Germinal center (tissue), 1 donor: Measurements from ENCODE around the gene VASH1.

ENCODE experiments used
- DNase-seq: peaks from one replicate; pipeline ENCODE4 v3.0.0; 2012; ENCODE audit warnings: mixed read lengths, low spot score

The VASH1 gene

DNA sequence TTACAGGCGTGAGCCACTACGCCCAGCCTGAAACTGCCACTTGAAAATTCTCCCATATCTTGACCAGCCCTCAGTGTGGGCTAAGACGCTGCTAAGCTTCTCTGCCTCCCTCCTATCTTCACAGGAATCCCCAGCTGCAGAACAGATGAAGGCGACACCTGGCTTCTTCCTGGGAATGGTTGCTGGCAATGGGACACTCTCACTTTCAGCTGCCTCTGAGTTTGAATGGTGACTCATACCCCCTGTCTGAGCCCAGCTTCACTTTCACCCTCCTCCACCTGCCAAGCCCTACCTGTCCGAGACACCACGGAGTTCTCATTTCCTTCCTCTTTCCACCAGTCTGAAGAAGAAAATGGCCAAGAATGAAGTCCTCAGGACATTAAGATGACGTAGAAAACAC is 18.3 kb upstream of the VASH1 start:
- no peak for DNase-seq

DNA sequence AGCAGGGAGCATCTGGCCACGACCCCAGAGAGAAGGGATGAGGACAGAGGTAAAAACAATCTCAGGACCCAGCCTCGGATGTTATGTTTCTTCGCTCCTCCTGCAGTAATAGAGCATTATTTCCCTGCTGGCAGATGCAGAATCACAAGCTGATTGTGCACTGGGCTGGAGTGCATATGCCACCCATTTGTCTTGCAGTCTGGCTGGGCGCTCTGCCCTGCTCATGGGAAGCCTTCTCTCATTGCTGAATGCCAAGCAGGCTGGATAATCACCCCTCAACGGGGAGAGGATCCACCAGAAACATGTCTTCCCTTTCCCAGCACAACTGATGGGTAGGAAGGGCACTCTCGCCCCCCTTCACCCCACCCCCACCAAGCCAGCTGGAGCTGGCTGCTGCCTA is 8.5 kb upstream of the VASH1 start:
- DNase-seq: no peak

DNA sequence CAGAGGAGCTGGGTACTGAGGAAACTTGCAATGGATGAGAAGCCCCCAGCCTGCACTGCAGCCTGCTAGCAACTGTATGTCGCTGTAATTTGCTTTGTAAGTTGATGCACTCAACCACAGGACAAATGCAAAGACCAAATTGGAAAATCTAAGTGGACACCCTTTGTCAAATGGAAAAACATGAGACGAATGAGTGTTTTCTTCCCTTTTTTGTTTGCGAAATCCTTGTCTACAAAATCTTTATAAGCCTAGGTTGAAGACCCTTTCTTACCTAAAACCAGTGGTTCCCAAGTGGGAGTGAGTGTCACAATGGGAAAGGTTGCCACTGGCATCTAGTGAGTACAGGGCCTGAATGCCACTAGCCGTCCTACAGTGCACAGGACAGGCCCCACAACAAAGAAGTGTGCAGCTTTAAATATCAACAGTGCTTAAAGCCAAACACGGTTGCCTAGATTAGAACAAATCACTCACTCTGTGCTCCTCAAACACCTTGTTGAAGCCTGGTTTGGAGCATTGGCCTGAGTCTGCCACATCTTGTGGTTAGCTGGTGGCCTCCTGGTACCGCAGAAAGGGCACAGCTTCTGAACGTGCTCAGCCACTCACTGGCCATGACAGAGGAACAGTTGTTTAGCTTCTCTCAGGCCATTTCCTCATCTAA is 7.6 kb upstream of the VASH1 start:
- no peak for DNase-seq

DNA sequence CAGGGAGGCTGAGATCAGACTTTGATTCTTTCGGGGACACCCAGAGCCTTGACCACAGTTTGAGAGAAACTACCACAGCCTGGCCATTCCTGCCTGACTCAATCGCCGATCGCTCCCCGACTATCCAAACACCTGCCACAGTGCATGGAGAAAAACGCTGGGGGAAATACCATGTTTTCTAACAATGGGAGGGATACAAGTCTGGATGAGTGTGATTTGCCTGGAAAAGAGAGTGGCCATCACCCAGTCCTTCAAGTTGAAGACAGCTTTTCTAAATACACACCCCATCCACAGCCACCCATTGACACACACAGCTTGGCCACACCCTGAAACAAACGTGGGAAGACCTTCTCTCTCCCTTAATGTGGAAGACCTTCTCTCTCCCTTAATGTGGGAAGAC is 6.7 kb upstream of the VASH1 start:
- no peak for DNase-seq

DNA sequence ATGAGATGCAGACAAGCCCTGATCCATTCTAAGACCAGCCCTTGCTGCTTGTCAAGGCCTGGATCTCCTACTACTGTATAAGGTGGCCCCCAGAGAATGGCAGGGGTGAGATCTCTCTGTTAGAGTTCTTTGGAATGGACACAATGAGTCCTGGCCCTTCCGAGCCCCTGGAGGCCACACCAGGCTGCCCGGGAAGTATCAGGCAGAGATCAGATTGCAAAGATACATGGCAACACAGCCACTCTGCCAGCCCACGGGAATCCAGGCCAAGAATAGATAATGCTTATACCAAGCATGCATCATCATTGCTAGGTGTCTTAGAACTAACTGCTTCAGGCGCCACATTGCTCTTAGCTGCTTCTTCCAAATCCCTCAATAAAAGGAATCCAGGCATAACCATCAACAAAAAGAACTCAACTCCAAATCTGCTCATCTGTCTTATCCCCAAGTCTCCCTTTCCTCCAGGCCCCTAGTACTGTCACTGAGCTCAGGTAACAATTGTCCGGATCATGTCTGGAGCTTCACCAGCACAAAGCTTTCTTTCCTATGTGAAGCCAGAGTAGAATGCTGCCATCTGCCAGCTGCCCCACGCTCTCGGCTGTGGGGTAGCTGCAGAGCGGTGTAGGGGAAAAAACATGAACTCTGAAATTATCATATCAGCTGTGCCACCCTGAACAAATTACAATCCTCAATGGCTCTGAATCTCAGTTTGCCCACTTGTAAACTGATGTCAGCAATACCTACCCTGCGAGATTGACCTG is 5.5 kb upstream of the VASH1 start:
- no peak for DNase-seq

DNA sequence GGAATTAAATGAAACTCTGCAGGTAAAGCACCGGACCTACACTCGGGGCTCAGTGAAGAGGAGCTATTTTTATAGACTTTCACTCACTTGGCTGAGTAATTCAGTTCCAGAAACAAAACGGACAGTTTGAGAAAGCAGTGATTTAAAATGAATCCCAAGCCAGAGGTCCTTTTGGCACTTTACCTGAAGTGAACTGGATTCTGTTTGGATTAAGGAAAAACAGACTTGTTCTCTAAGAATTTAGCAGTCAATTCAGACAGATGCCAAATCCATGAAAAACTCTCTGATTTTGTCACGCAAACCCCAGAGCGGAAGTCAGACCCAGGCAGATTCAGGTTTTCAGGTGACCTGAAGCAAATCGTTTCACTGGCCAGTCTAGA is 4.9 kb upstream of the VASH1 start:
- no peak for DNase-seq

DNA sequence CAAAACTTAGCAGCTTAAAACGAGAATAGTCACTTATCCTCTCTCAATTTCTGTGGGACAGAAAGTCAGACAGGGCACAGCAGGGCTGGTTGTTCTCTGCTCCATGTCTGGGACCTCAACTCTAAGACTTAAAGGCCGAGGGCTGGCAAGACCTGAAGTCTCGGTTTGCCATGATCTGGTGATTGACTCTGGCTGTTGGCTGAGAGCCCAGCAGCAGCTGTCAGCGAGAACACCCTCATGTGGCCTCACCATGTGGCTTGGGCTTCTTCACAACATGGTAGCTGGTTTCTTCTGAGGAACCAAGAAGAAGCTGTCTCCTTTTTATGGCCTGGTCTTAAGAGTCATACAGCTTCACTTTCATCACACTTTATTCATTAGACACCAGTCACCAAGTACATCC is 1.7 kb upstream of the VASH1 start:
- DNase-seq: no peak

DNA sequence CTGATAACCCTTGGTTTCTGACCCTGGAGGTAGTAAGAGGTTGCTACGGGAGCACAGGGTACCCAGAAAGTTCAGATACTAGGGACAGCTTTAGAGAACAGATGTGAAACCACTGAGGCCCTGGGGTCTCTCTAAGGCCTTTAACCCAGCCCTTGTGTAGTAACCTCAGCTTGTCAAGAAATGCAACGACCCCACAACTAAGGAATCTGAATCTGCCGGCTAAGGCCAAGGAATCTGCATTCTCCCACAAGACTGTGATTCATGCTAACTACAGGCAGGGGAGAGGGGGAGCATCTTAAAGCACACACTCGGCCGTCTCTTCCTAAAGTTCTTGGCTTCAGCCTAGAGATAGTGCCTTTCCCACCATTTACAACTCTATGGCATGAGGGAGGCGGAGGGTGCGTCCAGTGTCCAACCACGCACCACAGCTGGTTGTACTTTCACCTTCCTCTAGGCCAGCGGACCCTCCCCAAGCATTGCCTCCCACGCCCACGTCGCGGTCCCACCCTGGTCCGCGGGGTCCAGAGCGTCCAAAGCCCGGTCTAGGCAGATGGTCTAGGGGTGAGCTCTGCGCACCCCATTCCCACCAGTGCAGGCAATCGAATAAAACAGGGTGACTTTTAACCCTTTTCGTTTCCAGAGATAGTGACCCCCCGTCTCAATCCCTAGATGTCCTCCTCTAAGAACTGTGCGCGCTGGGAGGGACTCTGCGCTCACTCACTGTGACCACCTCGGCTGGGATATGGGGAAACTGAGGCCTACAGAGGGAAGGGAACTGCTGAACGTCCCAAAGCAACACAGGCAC is 735 bp upstream of the VASH1 start:
- DNase-seq: no peak

DNA sequence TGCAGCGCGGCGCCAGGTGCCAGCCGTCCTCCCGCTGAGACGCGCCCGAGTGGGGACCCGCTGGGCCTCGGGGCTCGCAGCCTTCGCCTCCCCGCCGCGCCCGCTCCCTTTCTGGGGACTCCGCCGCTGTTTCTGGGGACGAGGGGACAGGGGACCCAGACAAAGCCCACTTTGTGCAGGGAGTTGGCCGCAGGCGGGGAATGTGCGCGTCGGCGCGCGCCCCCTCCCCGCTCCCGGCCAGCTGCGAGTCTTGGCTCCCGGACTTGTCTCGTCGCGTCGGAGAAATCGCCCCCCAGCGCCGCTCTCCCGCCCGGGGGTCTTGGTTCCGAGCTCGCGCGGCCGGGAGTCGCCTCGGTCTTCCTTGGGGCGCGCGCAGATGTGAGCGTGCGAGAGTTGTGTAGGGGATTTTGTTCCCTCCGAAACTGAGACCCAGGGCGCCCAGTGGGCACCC is 717 bp downstream of the VASH1 start:
- no peak for DNase-seq

DNA sequence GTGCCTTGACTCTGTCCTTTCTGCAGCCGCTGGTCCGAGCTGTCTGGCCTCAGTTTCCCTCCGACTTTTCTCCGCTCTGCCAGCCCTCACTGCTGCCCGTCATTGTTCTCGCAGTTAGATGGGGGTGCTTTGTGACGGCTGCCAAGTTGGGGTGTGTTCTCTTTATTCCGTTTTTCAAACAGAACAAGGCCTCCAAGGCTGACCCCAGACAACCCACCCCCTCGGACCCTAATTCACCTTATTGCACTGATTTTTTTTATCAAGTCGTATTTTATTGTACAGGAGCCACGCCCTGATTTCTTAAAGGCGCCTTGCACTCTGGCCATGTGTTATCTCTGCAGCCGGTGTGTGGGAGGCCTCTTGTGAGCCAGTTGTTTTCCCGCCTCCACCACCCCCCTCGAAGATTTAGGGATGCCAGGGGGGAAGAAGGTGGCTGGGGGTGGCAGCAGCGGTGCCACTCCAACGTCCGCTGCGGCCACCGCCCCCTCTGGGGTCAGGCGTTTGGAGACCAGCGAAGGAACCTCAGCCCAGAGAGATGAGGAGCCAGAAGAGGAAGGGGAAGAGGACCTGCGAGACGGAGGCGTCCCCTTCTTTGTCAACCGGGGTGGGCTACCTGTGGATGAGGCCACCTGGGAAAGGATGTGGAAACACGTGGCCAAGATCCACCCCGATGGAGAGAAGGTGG is 1.3 kb downstream of the VASH1 start:
- DNase-seq: no peak

DNA sequence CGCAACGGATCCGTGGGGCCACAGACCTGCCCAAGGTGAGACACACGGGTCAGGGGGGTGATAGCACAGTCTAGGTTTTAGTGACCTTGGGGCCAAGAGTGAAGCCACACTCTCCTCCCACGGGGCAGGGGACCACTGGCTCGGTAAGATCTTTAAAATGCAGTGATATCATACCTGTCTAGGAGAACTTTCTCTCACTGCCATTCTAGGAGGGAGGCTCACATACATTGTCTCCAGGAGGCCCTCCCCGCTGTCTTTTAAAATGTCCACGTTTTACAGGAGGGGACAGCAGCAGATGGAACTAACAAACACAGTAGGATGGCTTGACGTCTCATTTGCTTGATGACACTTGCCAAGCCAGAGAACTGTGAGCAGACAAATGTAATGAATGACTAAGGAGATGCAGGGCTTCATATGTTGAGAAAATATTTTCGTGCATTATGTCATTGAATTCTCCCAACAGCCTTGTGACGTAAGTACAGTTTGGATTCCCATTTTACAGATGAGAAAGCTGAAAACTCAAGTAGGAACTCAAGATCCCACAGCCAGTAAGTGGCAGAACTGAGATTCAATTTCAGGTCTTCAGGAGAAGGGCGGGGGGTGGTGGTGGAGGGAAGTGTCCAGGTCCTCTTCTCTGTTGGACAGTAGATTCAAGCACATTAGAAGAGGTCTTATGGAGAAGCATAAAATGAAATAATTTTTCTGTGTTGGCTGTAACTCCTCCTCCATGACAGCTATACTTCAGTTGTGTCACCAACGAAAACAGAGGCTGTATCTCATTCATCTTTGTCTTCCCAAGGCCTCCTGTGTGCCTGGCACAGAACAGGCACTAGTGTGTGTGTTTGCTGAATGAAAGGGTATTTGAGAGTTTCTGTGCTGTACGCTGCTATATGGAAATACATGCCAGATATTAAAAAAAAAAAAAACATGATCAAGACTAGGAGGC is 2.1 kb downstream of the VASH1 start:
- DNase-seq: no peak

DNA sequence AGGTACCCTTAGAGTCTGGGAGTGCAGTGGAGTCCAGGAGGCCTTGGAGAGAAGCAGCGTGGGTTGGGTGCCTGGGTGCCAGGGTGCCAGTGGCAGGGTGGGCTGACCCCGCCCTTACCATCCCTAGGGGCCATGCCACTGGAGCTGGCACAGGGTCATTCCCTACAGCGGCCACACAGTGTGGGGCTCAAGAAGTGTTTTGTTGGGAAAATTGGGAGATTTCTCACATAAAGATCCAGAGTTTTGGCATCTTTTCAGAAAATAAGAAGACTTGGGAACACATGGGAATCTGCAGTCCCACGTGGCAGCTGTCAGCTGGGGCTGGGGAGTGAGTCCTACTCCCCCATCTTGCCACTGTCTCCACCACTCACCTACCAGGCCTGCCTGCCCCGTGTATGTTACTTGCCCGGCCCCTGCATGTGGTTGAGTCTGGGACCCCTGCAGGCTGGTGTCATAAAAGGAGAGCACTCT is 4.2 kb downstream of the VASH1 start:
- DNase-seq: no peak

DNA sequence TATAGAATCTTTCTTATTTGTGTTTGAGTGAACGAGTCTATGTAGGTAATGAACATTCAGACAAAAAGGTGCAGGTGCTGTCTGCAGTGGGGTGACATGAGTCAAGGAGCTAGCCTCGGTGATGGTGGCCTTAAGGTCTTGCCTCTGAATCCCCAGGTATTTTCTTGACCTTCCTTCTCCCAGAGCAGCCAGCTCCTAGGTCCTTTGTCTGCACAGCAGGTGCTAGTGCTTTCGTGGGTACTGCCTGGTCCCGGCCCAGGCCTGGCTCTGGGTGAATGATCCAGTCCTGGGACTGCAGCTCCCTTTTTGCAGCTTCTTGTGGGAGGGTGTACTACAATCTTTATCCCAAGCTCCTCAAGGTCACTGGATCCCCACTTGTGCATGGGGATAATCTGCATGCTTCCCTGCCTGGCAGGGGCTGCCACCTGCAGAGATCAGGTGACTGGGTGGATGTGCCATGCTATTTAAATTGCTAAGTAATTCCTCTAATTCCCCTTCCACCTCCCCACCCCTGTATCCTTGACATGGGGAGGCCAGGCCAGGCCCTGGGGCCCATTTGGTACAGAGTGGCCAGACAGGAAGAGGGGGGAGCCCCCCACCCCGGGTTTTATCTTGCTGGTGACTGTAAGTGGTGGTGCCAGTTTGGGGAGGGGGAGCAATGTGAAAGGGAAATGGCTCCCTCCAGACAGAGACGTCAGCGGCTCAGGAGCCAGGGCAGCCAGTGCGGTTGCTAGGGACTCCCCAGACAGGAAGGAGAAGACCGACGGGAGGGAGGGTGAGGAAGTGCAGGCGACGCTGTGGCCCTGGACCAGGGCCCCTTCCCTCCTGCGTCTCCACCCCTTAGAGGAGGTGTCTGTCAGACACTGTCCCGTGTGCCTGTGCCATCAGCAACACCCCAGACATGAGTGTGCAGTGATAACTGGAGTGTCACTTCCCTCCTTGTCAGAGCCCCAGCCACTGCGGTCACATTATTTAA is 6.7 kb downstream of the VASH1 start:
- DNase-seq: peak; percentile 47

DNA sequence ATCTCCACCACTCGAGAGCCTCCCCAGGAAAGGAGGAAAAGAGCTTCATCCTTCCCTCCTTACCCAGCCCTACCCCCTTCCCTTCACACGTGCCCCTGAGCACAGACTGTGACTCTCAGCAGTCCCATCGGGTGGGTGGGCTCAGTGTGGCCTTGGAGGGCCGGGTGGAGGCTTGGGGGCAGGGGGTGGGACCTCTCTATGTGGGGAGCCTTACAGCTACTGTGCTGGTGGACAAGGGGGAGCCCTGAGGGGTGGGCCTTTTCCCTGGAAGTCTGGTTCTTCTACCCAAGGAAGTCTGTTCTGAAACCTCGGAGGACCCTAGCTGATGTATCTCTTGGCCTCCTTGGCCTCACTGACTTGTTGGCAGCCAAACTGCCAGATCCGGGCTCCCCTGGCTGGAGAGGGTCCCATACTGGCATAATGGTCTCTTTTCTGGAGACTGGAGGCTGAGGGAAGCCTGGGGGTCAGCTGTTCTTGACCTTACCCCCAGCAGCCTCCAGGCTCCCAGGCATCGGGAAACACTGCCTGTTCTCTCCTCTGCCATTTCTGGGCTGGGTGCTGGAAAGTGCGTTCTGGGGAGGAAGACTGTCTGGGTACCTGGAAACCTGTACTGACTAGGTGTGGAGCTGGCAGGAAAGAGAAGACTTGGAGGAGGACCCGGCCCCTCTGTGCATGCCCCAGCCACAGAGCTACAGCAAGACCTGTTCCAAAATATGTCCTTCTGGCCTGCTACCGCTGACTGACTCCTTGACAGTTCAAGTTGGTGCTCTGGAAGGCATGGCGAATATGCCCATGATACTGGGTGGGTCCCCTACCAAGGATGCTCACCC is 7.6 kb downstream of the VASH1 start:
- no peak for DNase-seq

DNA sequence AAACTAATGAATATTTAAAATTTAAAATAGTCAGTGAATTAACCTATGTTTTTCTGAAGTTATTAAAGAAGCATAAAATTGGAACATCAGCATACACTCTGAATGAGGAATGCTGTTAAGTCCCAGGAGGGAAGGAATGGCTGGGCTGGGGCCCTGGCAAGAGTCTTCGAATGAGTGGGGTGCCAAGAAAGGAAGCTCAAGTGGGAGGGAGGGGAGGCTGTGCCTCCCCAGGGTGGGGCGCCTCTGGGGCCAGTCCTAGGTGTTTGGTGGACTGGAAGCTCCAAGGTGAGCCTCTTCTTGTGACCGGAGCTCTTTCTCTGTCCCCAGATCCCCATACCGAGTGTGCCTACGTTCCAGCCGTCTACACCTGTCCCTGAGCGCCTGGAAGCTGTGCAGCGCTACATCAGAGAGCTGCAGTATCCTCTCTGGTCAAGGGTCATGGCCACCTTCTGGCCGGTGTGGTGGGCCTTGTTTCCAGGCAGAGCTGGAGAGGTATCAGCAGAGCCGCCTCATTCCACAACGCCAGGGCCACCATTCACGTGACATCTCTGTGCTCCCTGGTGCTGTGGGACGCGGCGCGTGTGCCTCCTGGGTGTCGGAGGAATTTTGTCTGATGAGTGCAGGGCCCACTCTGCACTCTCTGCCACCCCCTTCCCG is 8.5 kb downstream of the VASH1 start:
- no peak for DNase-seq

DNA sequence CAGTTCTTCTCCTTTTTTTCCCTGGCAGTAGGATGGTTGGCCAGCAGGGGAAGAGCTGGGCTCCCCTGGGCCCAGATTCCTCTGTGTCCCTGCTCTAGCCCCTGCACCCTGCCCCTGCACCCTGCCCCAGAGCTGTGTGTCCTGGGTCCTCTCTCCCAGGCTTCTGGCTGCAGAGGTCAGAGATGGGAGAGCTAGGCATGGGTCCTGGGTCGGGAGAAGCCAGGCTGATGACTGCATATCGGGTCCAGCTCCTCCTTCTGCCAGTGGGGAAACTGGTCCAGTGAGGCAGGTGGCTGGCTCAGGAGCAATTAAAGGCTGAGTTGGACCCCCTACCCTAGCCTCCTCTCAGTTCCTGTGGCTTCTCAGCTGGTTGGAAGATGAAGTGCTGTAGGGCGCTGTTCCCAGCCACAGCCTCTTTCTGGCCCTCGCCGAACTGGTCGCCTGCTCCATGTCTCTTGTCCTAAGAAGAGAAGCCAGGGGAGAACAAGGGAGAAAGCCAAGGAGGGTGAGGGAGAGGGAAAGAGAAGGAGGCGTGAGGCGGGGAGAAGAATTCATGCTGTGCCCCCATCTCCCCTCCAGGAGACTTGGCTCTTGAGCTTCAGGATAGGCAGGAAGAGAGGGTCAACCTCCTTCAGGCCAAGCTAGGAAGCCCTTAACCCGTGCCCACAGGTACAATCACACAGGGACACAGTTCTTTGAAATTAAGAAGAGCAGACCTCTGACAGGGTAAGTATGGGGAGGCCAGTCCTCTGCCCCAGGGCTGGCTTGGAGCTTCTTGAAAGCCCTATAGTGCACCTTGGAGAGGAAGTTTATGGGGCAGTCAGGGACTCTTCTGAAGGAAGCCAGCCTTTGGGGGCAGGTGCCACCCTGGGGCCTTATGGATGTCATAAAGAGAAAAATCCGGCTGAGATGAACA is 9.5 kb downstream of the VASH1 start:
- DNase-seq: no peak

DNA sequence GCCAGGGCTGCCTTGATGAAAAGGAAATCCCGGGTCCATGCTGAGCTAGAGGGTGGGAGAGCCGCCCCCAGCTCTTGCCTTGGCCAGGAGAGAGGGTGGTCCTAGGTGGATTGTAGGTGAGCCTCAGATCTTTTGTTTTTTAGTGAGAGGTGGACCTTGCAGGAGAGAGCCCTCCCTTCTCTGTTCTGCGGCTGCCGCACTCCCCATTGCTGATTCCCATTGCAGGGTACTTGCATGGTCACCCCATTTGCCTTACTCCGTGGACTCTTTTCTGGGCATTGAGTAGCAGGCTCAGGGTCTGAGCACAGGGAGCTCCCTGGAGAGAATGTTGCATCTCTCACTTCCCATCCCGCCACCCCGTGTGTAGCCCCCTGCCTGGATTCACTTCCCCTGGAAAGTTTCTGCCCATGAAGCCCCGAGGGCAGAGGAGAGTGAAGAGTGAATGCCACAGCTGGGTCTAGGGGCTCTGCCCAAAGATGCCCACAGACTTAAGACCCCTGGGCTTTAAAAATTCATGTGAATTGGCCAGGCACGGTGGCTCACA is 10.2 kb downstream of the VASH1 start:
- DNase-seq: no peak
